Fibroblast of lung (primary cell): Measurements from ENCODE around the gene COG2. TPM values are rescaled to one million over a fixed set of nuclear protein-coding genes. Genes with fewer than 3 reads are reported as not detected.

Experiments
- DNase-seq, 2 donors: peaks; one replicate each; pipeline versions ENCODE4 v3.0.0 to v3.0.0-alpha.2; 2010; ENCODE audit warnings: low read depth in 2 of 2
- H2AFZ ChIP-seq: 2 replicates; pipeline ENCODE4 v1.5.1; 2012; ENCODE audit warnings: low read length, control low read depth, inconsistent platforms
- H3K27ac ChIP-seq: 2 replicates; pipeline ENCODE4 v1.5.1; 2011; ENCODE audit warnings: low read length, control low read depth; ENCODE audit not compliant: insufficient read depth
- H3K27me3 ChIP-seq: 2 replicates; pipeline ENCODE4 v1.5.1; 2011; ENCODE audit warnings: mild to moderate bottlenecking, low read length; ENCODE audit not compliant: control insufficient read depth, insufficient read depth
- H3K36me3 ChIP-seq: 2 replicates; pipeline ENCODE4 v1.5.1; 2011; ENCODE audit warnings: low read length; ENCODE audit not compliant: control insufficient read depth, insufficient read depth
- H3K4me1 ChIP-seq: 2 replicates; pipeline ENCODE4 v1.5.1; 2011; ENCODE audit warnings: low read length; ENCODE audit not compliant: control insufficient read depth, insufficient read depth; ENCODE audit errors: extremely low read depth
- H3K4me2 ChIP-seq: 2 replicates; pipeline ENCODE4 v1.5.1; 2011; ENCODE audit warnings: low read length, control low read depth; ENCODE audit not compliant: insufficient read depth; ENCODE audit errors: extremely low read depth
- H3K4me3 ChIP-seq, 4 experiments: fragments of 200-600 bp in 1 of 4; sonication (generic) in 1 of 4; replicated peaks in 1 of 4; 2 replicates each; pipeline ENCODE4 v1.5.1; 2011 to 2016; ENCODE audit warnings: low read length in 4 of 4, low read depth in 3 of 4, mild to moderate bottlenecking in 3 of 4, control low read depth in 2 of 4, inconsistent platforms in 1 of 4, mixed read lengths in 1 of 4; ENCODE audit not compliant: insufficient read depth in 1 of 4; ENCODE audit errors: control extremely low read depth in 1 of 4
- H3K79me2 ChIP-seq: 2 replicates; pipeline ENCODE4 v1.5.1; 2012; ENCODE audit warnings: mild to moderate bottlenecking, low read length, inconsistent platforms; ENCODE audit not compliant: control insufficient read depth, insufficient read depth
- H3K9ac ChIP-seq: 2 replicates; pipeline ENCODE4 v1.5.1; 2011; ENCODE audit warnings: mild to moderate bottlenecking, low read length, control low read depth; ENCODE audit not compliant: insufficient read depth
- H3K9me3 ChIP-seq: 2 replicates; pipeline ENCODE4 v1.5.1; 2012; ENCODE audit warnings: low read depth, low read length; ENCODE audit not compliant: control insufficient read depth, insufficient read depth
- H4K20me1 ChIP-seq: 2 replicates; pipeline ENCODE4 v1.5.1; 2011; ENCODE audit warnings: low read length; ENCODE audit not compliant: control insufficient read depth, insufficient read depth; ENCODE audit errors: extremely low read depth
- CTCF ChIP-seq, 2 donors: IDR thresholded peaks in 1 of 2; conservative IDR thresholded peaks in 1 of 2; 1 replicate in 1 of 2; 2 replicates in 1 of 2; pipeline ENCODE4 v1.5.1; 2011 to 2012; ENCODE audit warnings: low read length in 2 of 2, control low read depth in 1 of 2, inconsistent platforms in 1 of 2, low read depth in 1 of 2, mild to moderate bottlenecking in 1 of 2
- EZH2 ChIP-seq: IDR thresholded peaks from 2 replicates; pipeline ENCODE4 v1.5.1; 2012; ENCODE audit warnings: low read length, control low read depth, mild to moderate bottlenecking; ENCODE audit errors: missing control alignments
- polyA plus RNA-seq, 2 donors: library from polyadenylated mRNA; depleted of rRNA in 1 of 2; stranded (reverse) in 1 of 2; unstranded in 1 of 2; fragments of >200 nt; gene quantifications; 2 replicates each; pipeline ENCODE4 v1.2.1, GENCODE V29; 2011 to 2012; ENCODE audit warnings: missing spikeins in 1 of 2
- total RNA-seq: library from RNA; depleted of rRNA; stranded (reverse); fragments of >200 nt; gene quantifications from 2 replicates; pipeline ENCODE4 v1.2.1, GENCODE V29; 2014

COG2 gene
- total and polyA plus RNA-seq, 2 donors (not counting 1 experiment from before 2014, with no cell fraction given): 15.4 to 21.5 TPM

GRCh38 chr1:230693777-230694176, 51.5 kb downstream of the COG2 start:
- Histone ChIP-seq H3K79me2 (no peaks in the 10 kb centered on the region), H3K27me3 (no peaks in the 10 kb centered on the region), H3K9ac (no peak overlapping the region), H3K9me3 (no peaks in the 10 kb centered on the region), H2AFZ (no peak overlapping the region), H3K4me2 (no peak overlapping the region), H3K36me3 (peaks cover 4% of the 10 kb centered on the region), H4K20me1 (no peaks in the 10 kb centered on the region), H3K4me3 (no peak overlapping the region), H3K27ac (no peak overlapping the region), H3K4me1 (no peaks in the 10 kb centered on the region)
- TF ChIP-seq EZH2: no peak
- TF ChIP-seq CTCF (conservative IDR thresholded peaks at IDR 0.05 in 1 of 2, IDR thresholded peaks at IDR 0.05 in 1 of 2; ENCODE audit: low read depth in 1 of 2, low read length in 2 of 2): no peak
- DNase-seq: no peak

DNA sequence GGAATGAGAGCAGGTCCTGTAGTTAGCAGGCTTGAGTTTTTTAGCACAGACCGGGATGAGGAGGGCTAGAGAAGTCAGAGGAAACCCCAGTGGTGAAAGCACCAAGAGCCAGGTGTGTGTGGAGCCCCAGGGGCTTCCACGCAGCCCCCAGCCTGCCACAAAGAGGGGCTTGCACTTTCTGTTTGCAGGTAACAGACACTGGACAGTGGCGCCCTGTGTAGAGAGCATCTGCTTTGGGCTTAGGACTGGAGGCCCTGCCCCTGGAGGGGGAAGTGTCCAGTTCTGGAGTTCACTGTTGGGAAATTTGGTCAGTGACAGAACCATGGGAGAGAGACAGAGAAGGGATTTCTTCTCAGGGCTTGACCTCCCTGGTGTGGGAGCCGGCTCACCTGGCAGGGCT, 52.2 kb downstream of the COG2 start:
- Histone ChIP-seq H2AFZ (no peak overlapping the region), H4K20me1 (no peaks in the 10 kb centered on the region), H3K36me3 (peaks cover 4% of the 10 kb centered on the region), H3K4me2 (no peak overlapping the region), H3K4me3 (no peak overlapping the region), H3K9ac (no peak overlapping the region), H3K79me2 (no peaks in the 10 kb centered on the region), H3K4me1 (no peaks in the 10 kb centered on the region), H3K27me3 (no peaks in the 10 kb centered on the region), H3K27ac (no peak overlapping the region), H3K9me3 (no peaks in the 10 kb centered on the region)
- TF ChIP-seq EZH2: no peak
- TF ChIP-seq CTCF (conservative IDR thresholded peaks at IDR 0.05 in 1 of 2, IDR thresholded peaks at IDR 0.05 in 1 of 2; ENCODE audit: low read depth in 1 of 2, low read length in 2 of 2): no peak
- no peak for DNase-seq

DNA sequence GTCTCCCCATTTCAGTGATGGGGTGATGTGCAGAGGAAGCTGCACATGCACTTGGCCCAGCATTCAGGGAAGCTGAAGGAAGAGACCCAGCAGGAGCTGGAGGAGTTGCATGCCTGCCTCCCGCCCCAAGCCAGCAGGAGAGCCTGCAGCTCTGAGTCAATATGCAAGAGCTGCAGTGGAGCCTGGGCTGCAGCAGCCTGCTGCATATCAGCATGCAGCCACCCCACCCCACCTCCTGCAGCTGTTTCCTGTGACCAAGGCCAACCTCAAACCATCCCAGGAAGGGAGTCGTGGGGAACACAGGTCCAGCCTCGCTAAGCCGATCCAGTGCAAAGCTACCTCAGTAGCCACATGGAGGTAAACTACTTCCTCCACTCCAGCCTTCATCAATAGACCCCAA, 52.7 kb downstream of the COG2 start:
- Histone ChIP-seq H3K27ac (no peak overlapping the region), H3K4me2 (no peak overlapping the region), H3K4me1 (no peaks in the 10 kb centered on the region), H3K79me2 (no peaks in the 10 kb centered on the region), H3K36me3 (peaks cover 4% of the 10 kb centered on the region), H4K20me1 (no peaks in the 10 kb centered on the region), H3K9me3 (no peaks in the 10 kb centered on the region), H3K27me3 (no peaks in the 10 kb centered on the region), H2AFZ (no peak overlapping the region), H3K9ac (no peak overlapping the region), H3K4me3 (no peak overlapping the region)
- TF ChIP-seq CTCF (conservative IDR thresholded peaks at IDR 0.05 in 1 of 2, IDR thresholded peaks at IDR 0.05 in 1 of 2; ENCODE audit: low read depth in 1 of 2, low read length in 2 of 2) (no peak), EZH2 (no peak)
- no peak for DNase-seq
